Skeletal muscle satellite cell (primary cell): Measurements from ENCODE around the gene ATP5IF1.

ENCODE experiments used
- H3K27me3 ChIP-seq: 2 replicates; pipeline ENCODE4 v1.7.0; 2013; ENCODE audit warnings: low read length; ENCODE audit not compliant: control insufficient read depth, insufficient read depth
- H3K36me3 ChIP-seq: 2 replicates; pipeline ENCODE4 v1.7.0; 2013; ENCODE audit warnings: mild to moderate bottlenecking, control low read depth, low read length; ENCODE audit not compliant: insufficient read depth
- H3K4me1 ChIP-seq: 2 replicates; pipeline ENCODE4 v1.7.0; 2013; ENCODE audit warnings: low read length; ENCODE audit not compliant: control insufficient read depth, insufficient read depth
- H3K4me2 ChIP-seq: 2 replicates; pipeline ENCODE4 v1.7.0; 2013; ENCODE audit warnings: mild to moderate bottlenecking, low read length
- H3K4me3 ChIP-seq: 2 replicates; pipeline ENCODE4 v1.7.0; 2013; ENCODE audit warnings: low read length
- H3K9ac ChIP-seq: 2 replicates; pipeline ENCODE4 v1.7.0; 2013; ENCODE audit warnings: mild to moderate bottlenecking, low read depth, low read length, moderate library complexity
- H3K9me3 ChIP-seq: replicated peaks from 2 replicates; pipeline ENCODE4 v1.7.0; 2013; ENCODE audit warnings: mild to moderate bottlenecking, control low read depth, low read length

ATP5IF1 gene

GRCh38 chr1:28240024-28240423 lies 4.1 kb downstream of the ATP5IF1 start:
- no peak overlapping the region for H3K4me3 ChIP-seq
- H3K36me3 ChIP-seq, result no peaks in the 10 kb centered on the region
- no peak overlapping the region for H3K4me2 ChIP-seq
- no peak overlapping the region for H3K9ac ChIP-seq
- peaks cover 12% of the 10 kb centered on the region for H3K4me1 ChIP-seq
- H3K27me3 ChIP-seq, result no peaks in the 10 kb centered on the region
- H3K9me3 ChIP-seq, result no peaks in the 10 kb centered on the region

- no peaks in the 10 kb centered on the region for H3K9me3 ChIP-seq
- H3K9ac ChIP-seq, result no peak overlapping the region
- H3K36me3 ChIP-seq, result no peaks in the 10 kb centered on the region
- H3K4me1 ChIP-seq, result peaks cover 15% of the 10 kb centered on the region
- no peak overlapping the region for H3K4me3 ChIP-seq
- H3K4me2 ChIP-seq, result no peak overlapping the region
- H3K27me3 ChIP-seq, result no peaks in the 10 kb centered on the region
These were observed 5.8 kb downstream of the ATP5IF1 start for GRCh38 chr1:28241638-28242241.

- Histone ChIP-seq H3K9me3 (no peaks in the 10 kb centered on the region), H3K4me3 (no peak overlapping the region), H3K4me2 (no peak overlapping the region), H3K27me3 (no peaks in the 10 kb centered on the region), H3K9ac (no peak overlapping the region), H3K36me3 (no peaks in the 10 kb centered on the region), H3K4me1 (peaks cover 21% of the 10 kb centered on the region)
These were observed 7.9 kb downstream of the ATP5IF1 start for GRCh38 chr1:28243685-28244311.

- Histone ChIP-seq H3K4me2 (no peak overlapping the region), H3K27me3 (no peaks in the 10 kb centered on the region), H3K4me1 (peaks cover 30% of the 10 kb centered on the region), H3K9ac (no peak overlapping the region), H3K4me3 (no peak overlapping the region), H3K36me3 (no peaks in the 10 kb centered on the region), H3K9me3 (no peaks in the 10 kb centered on the region)
These were observed 8.8 kb downstream of the ATP5IF1 start for GRCh38 chr1:28244549-28245251.

GRCh38 chr1:28246427-28246832 lies 10.5 kb downstream of the ATP5IF1 start:
- peak overlapping the region; percentile 66 for H3K4me3 ChIP-seq
- no peaks in the 10 kb centered on the region for H3K36me3 ChIP-seq
- H3K27me3 ChIP-seq, result no peaks in the 10 kb centered on the region
- no peaks in the 10 kb centered on the region for H3K9me3 ChIP-seq
- peak overlapping the region; percentile 66 for H3K4me2 ChIP-seq
- H3K4me1 ChIP-seq, result peaks cover 33% of the 10 kb centered on the region
- peak overlapping the region; percentile 74 for H3K9ac ChIP-seq

- Histone ChIP-seq H3K4me3 (peak overlapping the region; percentile 58), H3K27me3 (no peaks in the 10 kb centered on the region), H3K36me3 (no peaks in the 10 kb centered on the region), H3K9ac (peak overlapping the region; percentile 40), H3K4me2 (peak overlapping the region; percentile 79), H3K4me1 (peaks cover 33% of the 10 kb centered on the region), H3K9me3 (no peaks in the 10 kb centered on the region)
These were observed 11.8 kb downstream of the ATP5IF1 start for GRCh38 chr1:28247612-28248272.

GRCh38 chr1:28248273-28249012 lies 12.5 kb downstream of the ATP5IF1 start:
- H3K9ac ChIP-seq, result peak overlapping the region; percentile 40
- H3K36me3 ChIP-seq, result no peaks in the 10 kb centered on the region
- peak overlapping the region; percentile 43 for H3K4me3 ChIP-seq
- no peaks in the 10 kb centered on the region for H3K27me3 ChIP-seq
- H3K4me1 ChIP-seq, result peaks cover 33% of the 10 kb centered on the region
- H3K9me3 ChIP-seq, result no peaks in the 10 kb centered on the region
- H3K4me2 ChIP-seq, result peak overlapping the region; percentile 69

- H3K4me1 ChIP-seq, result peaks cover 33% of the 10 kb centered on the region
- H3K27me3 ChIP-seq, result no peaks in the 10 kb centered on the region
- peak overlapping the region; percentile 69 for H3K4me2 ChIP-seq
- H3K36me3 ChIP-seq, result no peaks in the 10 kb centered on the region
- H3K9ac ChIP-seq, result peak overlapping the region; percentile 8
- H3K9me3 ChIP-seq, result no peaks in the 10 kb centered on the region
- H3K4me3 ChIP-seq, result peak overlapping the region; percentile 43
These were observed 13.3 kb downstream of the ATP5IF1 start for GRCh38 chr1:28249013-28249865.

GRCh38 chr1:28249866-28250295 lies 14.0 kb downstream of the ATP5IF1 start:
- Histone ChIP-seq H3K27me3 (no peaks in the 10 kb centered on the region), H3K4me3 (no peak overlapping the region), H3K36me3 (no peaks in the 10 kb centered on the region), H3K9ac (no peak overlapping the region), H3K9me3 (no peaks in the 10 kb centered on the region), H3K4me1 (peaks cover 33% of the 10 kb centered on the region), H3K4me2 (no peak overlapping the region)

GRCh38 chr1:28256197-28256827 lies 20.4 kb downstream of the ATP5IF1 start:
- H3K4me1 ChIP-seq, result peaks cover 15% of the 10 kb centered on the region
- H3K4me3 ChIP-seq, result no peak overlapping the region
- H3K36me3 ChIP-seq, result no peaks in the 10 kb centered on the region
- no peak overlapping the region for H3K9ac ChIP-seq
- no peaks in the 10 kb centered on the region for H3K27me3 ChIP-seq
- H3K4me2 ChIP-seq, result no peak overlapping the region
- H3K9me3 ChIP-seq, result no peaks in the 10 kb centered on the region
